NB4 (cell line): ENCODE measurements around the gene TMIE.

Experiments
- DNase-seq: peaks from one replicate; pipeline ENCODE4 v3.0.0; 2010; ENCODE audit warnings: low read depth
- H3K4me3 ChIP-seq: one replicate; pipeline ENCODE4 v1.5.1; 2011; ENCODE audit warnings: mild to moderate bottlenecking, low read depth, low read length, moderate library complexity
- MYC ChIP-seq: IDR thresholded peaks from 2 replicates; pipeline ENCODE4 v1.6.1; 2011; ENCODE audit warnings: low read depth, low read length
- POLR2A ChIP-seq: IDR thresholded peaks from 2 replicates; pipeline ENCODE4 v1.6.1; 2011; ENCODE audit warnings: mild to moderate bottlenecking; ENCODE audit not compliant: insufficient read length; ENCODE audit errors: extremely low read depth
- TF ChIP-seq, protein P1 (sequence below): IDR thresholded peaks from one replicate; pipeline ENCODE4 v1.5.1; 2012; ENCODE audit warnings: low read depth, low read length
- TF ChIP-seq, protein P2 (sequence below): IDR thresholded peaks from 2 replicates; pipeline ENCODE4 v1.6.1; 2011; ENCODE audit warnings: low read depth, low read length

TMIE gene

DNA sequence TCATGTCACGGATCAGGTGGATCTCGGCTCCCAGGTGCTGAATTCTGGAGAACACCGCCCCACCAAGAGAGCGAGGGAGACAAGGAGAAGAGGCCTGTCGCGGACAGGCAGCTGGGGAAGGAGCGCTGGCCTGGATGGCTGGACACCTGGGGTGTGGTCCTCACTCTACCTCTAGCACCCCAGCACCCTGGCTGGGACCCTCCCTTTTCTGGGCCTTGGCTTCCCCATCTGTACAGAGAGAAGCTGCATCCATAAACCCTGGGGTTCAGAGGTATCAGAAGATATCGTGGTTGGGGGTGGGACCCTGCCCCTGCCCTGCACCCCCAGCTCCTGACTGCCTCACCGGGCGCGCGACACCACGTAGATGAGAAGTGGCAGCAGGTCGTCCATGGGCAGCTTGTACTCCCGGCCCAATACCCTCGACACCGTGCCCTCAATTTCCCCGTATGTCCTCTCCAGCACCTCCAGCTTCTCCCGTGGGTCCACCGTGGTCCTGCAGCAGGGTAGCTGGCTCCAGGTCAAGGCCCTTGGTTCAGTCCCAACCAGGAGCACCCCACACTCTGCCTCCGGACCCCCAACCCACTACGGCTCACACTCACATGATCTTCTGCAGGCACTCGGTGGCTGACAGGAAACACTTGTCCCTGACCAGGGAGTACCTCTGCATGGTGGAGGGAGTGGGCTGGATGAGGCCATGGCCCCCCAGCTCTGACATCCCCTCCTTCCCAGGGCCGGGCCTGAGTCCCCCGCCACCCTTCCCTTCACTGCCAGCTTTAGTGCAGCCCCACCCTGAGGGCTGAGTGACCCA lies 29.4 kb upstream of the TMIE start:
- TF ChIP-seq MYC (no peak), POLR2A (no peak)
- TF ChIP-seq, protein P1, sequence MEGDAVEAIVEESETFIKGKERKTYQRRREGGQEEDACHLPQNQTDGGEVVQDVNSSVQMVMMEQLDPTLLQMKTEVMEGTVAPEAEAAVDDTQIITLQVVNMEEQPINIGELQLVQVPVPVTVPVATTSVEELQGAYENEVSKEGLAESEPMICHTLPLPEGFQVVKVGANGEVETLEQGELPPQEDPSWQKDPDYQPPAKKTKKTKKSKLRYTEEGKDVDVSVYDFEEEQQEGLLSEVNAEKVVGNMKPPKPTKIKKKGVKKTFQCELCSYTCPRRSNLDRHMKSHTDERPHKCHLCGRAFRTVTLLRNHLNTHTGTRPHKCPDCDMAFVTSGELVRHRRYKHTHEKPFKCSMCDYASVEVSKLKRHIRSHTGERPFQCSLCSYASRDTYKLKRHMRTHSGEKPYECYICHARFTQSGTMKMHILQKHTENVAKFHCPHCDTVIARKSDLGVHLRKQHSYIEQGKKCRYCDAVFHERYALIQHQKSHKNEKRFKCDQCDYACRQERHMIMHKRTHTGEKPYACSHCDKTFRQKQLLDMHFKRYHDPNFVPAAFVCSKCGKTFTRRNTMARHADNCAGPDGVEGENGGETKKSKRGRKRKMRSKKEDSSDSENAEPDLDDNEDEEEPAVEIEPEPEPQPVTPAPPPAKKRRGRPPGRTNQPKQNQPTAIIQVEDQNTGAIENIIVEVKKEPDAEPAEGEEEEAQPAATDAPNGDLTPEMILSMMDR = no peak
- TF ChIP-seq, protein P2, sequence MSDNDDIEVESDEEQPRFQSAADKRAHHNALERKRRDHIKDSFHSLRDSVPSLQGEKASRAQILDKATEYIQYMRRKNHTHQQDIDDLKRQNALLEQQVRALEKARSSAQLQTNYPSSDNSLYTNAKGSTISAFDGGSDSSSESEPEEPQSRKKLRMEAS = no peak
- H3K4me3 ChIP-seq = no peak overlapping the region
- DNase-seq = no peak

DNA sequence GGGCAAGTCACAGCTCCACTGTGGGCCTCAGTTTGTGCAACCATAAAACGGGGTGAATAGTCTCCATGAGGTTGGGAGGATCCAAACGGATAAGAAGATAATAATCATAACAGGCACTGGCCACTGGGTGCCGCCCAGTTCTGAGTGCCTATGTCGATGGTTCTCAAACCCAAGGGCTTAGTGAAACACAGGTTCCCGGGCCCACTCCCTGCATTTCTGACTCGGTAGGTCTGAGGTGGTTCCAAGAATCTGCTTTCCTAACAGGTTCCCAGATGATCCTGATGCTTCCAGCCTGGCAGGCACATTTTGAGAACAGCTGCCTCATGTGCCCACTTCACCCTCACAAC lies 28.9 kb upstream of the TMIE start:
- no peak for DNase-seq
- H3K4me3 ChIP-seq = no peak overlapping the region
- TF ChIP-seq, protein P1 = no peak
- TF ChIP-seq POLR2A (no peak), MYC (no peak)
- TF ChIP-seq, protein P2 = no peak

DNA sequence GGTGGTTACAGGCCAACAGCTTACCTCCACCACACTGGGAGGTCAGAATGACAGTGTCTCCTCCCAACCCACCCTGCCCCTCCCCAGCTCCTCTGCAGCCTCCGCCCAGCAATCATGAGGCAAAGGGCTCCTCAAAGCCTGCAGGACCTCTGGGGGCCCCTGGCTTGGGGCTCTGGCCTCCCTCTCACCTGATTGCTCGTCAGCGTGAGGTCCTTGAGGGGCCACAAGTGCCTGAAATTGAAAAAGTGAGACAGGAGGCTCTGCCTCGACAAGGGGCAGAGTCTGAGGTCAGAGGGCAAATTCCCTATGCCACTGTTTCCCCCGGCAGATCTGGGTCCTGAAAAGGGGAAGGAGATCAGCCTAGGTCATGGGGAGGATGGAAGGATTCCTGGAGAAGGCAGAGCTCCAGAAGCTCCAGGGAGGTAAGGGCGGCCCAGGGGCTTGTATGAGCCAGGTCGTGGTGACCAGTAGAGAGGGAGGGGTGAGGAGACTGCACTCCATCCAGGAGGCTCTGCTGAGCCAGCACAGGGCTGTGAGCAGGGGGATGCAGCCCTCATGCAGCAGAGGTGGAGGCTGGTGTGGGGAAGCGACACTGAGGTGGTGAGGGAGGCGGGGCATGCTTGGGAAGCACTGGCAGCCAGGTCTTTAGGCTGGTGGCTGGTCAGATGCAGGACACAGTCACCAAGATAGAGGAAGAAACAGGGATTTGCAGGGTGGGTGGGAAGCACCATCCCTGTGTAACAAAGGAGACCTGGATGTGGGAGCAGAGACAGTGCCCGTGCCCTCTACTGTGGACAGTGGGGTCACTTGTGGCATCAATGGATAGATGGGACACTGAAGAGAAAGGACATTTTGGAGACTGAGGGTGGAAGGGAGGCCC lies 27.8 kb upstream of the TMIE start:
- DNase-seq = no peak
- H3K4me3 ChIP-seq = no peak overlapping the region
- TF ChIP-seq POLR2A (no peak), MYC (no peak)
- TF ChIP-seq, protein P1 = no peak

DNA sequence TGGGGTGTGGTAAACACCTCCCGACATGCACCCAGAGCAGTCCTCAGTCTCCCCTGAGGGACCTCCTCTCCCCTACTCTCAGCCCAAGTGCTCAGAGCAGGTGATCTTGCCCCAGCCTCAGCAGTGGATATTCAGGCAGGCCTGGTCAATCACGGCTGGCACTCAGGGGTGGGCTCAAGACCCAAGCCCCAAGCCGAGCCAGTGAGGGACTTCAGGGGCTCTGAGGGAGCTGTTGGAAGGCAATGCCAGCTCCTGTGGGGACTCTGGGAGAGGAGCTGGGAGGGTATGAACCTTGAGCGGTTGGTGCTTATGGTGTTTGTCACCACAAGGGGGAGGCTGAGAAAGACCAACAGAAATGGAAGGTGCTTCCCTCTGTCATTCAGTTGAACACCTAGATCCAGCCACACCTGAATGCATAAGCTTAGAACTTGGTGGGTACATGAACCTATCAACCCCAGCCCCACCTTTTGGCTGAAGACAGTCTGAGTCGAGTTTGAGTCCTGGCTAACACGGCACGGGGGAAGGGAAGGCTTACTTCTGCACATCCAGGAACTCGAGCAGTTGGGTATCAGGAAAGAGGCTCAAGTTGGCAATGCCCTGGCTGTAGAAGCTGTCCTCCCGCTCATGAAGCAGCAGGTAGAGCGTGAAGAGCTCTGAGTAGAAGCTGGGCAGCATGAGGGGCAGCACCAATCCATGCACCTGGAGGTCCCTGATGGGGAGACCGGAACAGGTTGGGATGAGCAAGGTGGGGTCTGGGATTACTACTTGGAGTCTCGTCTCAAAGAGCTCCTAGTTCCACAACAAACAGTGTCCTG lies 27.0 kb upstream of the TMIE start:
- DNase-seq = no peak
- TF ChIP-seq, protein P2 = no peak
- TF ChIP-seq, protein P1 = peak; percentile 35
- no peak overlapping the region for H3K4me3 ChIP-seq

DNA sequence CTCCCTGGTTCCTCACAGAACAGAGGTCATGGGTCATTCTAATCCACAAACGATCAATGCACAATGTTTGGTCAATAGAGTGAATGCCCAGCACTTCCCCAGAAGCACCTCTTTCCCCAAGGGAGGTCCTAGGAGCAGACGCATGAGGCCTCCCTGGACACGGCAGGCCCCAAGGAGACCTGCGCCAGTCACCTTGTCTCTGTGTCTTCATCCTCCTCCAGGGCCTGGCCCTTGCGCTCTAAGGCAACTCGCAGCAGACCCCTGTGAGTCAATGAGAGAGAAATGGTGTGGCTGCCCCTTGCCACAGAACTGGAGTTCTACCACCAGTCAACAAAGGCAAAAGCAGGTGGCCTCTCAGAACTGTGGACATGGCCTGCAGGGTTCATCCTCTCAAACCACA lies 25.8 kb upstream of the TMIE start:
- no peak for DNase-seq
- no peak overlapping the region for H3K4me3 ChIP-seq
- TF ChIP-seq MYC (no peak), POLR2A (no peak)
- TF ChIP-seq, protein P2 = no peak
- TF ChIP-seq, protein P1 = no peak
